Skin epidermis (tissue), 12 donors: ENCODE data around the gene ACAP3.
"Not testable (repeated sequence)": the region's sequence is repeated elsewhere in the genome, so short reads cannot be mapped to it uniquely, and the experiment has no call there.

ENCODE experiments used
- H3K27ac ChIP-seq, 21 experiments: fragments of 200-600 bp; sonication (generic) in 11 of 21; one replicate each; pipeline ENCODE4 v1.5.0; 2020; ENCODE audit warnings: mild to moderate bottlenecking in 3 of 21, inconsistent platforms in 2 of 21, moderate library complexity in 2 of 21
- H3K4me3 ChIP-seq, 7 experiments: fragments of 200-600 bp; sonication (generic) in 2 of 7; one replicate each; pipeline ENCODE4 v1.5.0; 2020; ENCODE audit warnings: inconsistent platforms in 2 of 7, mild to moderate bottlenecking in 2 of 7, moderate library complexity in 1 of 7

ACAP3 gene

DNA sequence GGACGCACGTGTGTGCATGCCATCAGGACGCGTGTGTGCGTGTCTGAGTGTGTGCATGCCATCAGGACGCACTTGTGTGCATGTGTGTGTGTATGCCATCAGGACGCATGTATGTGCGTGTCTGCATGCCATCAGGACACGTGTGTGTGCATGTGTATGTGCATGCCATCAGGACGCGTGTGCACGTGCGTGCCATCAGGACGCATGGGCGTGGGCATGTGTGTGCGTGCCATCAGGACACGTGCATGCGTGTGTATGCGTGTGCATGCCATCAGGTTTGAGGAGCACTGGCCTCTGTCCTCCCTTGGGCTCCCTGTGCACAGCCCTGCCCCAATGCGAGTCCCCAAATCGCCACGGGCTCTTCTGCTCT is 48.6 kb downstream of the ACAP3 start:
- Histone ChIP-seq H3K4me3 (no peak overlapping the region), H3K27ac (no peak overlapping the region)

- H3K27ac ChIP-seq, result no peak overlapping the region
- no peak overlapping the region for H3K4me3 ChIP-seq
Measured at GRCh38 chr1:1256956-1257871, 50.5 kb downstream of the ACAP3 start.

GRCh38 chr1:1255611-1256010 is 52.1 kb downstream of the ACAP3 start:
- Histone ChIP-seq H3K27ac (no peak overlapping the region), H3K4me3 (no peak overlapping the region)

DNA sequence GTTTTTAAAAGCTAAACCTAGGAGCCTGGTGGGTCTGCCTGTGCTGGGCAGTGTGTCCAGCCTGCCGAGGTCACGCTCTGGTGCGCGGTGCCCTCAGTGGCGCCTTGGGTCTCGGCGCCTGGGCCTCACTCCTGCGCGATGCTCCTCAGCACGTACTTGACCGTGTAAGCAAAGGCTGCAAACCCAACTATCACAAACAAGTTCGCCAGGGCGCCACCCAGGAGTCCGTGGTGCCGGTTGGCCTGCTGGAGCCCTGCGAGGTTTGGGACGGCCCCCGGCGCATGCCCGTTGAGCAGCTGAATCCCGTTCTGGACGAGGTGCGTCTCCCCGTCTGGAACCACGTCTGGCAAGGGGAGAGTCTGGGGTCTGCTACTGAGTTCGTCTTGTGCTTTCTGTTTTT is 52.7 kb downstream of the ACAP3 start:
- H3K4me3 ChIP-seq, result no peak overlapping the region
- no peak overlapping the region for H3K27ac ChIP-seq

GRCh38 chr1:1254667-1254998 is 53.1 kb downstream of the ACAP3 start:
- Histone ChIP-seq H3K4me3 (no peak overlapping the region), H3K27ac (no peak overlapping the region)

DNA sequence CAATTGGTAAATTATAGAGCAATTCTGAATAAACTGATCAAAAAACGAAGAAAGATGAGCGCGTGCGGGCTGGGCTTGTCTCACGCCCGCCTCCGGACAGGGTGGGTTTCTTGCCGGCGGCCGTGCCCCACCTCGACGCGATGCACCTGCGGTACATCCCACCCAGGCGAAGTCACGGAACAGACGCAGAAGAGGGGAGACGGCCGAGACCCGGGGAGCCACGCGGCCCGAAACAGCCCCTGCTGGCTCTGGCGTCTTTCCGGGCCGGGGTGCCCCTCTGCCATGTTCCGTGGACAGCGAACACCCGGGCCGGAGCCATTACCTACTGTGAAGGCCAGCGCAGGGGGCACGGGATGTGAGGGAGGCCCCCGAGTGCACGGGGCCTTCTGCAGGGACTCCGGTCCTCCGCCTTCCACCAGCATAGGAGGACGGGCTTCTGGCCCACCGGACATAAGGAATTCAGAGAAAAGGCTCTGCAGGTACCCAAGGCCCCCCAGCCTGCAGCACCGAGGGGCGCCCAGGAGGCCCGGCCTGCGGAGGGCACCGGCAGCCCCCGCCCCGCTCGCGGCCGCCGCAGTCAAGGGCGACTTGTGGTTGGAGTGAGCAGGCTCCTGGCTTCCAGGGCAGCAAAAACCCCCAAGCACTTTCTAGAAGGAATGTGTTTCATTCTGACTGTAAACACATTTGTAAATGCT is 53.6 kb downstream of the ACAP3 start:
- no peak overlapping the region for H3K4me3 ChIP-seq

GRCh38 chr1:1253314-1253713 is 54.4 kb downstream of the ACAP3 start:
- H3K27ac ChIP-seq, result no peak overlapping the region
- no peak overlapping the region for H3K4me3 ChIP-seq

More for the DNA sequence above, 53.6 kb downstream of the ACAP3 start:
- no peak overlapping the region for H3K27ac ChIP-seq

GRCh38 chr1:1250786-1251284 is 56.9 kb downstream of the ACAP3 start:
- Histone ChIP-seq H3K27ac (peak overlapping the region in 12 of 21 experiments; percentile 12 to 86 (median 58)), H3K4me3 (no peak overlapping the region)

DNA sequence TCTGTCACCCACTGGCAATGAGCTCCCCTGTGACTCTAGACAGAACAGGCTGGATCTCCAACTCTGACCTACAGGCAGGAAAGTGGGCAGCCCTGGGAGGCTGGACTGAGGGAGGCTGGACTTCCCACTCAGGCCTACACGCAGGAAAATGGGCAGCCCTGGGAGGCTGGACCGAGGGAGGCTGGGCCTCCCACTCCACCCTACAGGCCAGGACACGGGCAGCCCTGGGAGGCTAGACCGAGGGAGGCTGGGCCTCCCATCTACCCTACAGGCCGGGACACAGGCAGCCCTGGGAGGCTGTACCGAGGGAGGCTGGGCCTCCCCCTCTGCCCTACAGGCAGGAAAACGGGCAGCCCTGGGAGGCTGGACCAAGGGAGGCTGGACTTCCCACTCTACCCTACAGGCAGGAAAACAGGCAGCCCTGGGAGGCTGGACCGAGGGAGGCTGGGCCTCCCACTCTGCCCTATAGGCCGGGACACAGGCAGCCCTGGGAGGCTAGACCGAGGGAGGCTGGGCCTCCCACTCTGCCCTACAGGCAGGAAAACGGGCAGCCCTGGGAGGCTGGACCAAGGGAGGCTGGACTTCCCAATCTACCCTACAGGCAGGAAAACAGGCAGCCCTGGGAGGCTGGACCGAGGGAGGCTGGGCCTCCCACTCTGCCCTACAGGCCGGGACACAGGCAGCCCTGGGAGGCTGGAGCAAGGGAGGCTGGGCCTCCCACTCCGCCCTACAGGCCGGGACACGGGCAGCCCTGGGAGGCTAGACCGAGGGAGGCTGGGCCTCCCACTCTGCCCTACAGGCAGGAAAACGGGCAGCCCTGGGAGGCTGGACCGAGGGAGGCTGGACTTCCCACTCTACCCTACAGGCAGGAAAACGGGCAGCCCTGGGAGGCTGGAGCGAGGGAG is 59.5 kb downstream of the ACAP3 start:
- H3K27ac ChIP-seq, H3K4me3 ChIP-seq: not testable (repeated sequence)

DNA sequence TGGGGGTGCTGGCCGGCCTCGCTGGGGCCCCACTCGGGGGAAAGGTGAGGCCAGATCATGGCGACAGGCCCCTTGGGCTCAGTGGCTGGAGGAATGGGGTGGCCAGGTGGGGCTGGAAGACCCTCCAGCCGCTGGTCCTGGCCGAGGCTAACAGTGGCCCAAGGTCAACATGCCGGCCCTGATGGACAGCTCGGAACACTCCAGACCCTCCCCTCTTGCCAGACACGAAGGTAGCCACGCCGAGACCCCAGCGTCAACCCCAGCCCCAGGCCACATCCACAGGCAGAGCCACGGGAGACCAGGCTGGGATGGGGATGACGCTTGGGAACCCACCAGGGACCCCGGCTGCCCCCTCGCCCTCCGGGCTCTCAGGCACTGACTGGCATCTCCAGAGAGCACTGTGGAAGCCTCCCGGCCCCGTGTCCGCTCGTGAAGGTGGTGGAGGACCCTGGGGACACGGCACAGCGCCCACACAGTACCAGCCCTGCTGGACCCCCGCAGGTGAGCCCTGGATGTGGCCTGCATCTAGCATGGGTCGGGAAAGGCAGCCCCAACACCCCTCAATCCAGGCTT is 60.3 kb downstream of the ACAP3 start:
- Histone ChIP-seq H3K4me3 (no peak overlapping the region), H3K27ac (peak overlapping the region in 1 of 21 experiments; percentile 32)

GRCh38 chr1:1246577-1247340 is 61.0 kb downstream of the ACAP3 start, which contains the start of gene C1QTNF12:
Gene C1QTNF12 (minus strand): TSS chr1:1246722. CDS start chr1:1246690, 32 bp downstream.
- H3K4me3 ChIP-seq, result peak within 1 kb of the TSS in 2 of 7 experiments; percentile 12 to 34
- H3K27ac ChIP-seq, result peak within 1 kb of the TSS in 5 of 21 experiments; percentile 8 to 65 (median 51)

- H3K27ac ChIP-seq, result peak overlapping the region in 5 of 21 experiments; percentile 8 to 65 (median 51)
- peak overlapping the region in 2 of 7 experiments; percentile 12 to 34 for H3K4me3 ChIP-seq
Measured at GRCh38 chr1:1245817-1246576, 61.7 kb downstream of the ACAP3 start.

GRCh38 chr1:1245178-1245816 is 62.4 kb downstream of the ACAP3 start:
- peak overlapping the region in 1 of 7 experiments; percentile 34 for H3K4me3 ChIP-seq
- H3K27ac ChIP-seq, result no peak overlapping the region

DNA sequence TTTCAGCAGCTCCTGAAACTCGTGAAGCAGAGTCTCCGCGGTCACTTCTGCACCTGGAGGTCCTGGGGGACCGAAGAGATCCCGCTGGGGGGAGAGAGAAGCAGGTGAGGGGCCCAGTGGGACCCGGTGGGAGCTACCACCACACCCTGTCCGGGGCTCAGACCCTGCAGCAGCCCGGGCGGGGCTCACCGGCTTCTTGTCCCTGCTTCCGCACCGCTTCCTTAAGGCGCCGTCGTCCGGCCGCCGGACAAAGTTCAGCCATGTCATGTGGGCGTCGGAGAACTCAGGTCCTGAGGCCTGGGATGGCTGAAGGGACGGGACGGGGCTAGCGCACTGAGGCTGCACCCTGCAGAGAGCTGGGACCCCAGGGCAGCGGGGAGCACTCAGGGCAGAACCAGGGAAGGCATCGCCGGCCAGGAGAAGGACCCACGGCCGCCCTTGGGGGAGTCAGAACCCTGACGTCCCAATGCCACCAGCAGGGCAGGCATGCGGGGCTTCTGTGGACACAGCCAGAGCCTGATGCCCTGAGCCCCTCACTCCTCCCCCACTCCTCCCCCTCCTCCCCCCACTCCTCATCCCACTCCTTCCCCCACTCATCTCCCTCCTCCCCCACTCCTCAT is 63.4 kb downstream of the ACAP3 start:
- H3K4me3 ChIP-seq, result no peak overlapping the region
- H3K27ac ChIP-seq, result no peak overlapping the region

DNA sequence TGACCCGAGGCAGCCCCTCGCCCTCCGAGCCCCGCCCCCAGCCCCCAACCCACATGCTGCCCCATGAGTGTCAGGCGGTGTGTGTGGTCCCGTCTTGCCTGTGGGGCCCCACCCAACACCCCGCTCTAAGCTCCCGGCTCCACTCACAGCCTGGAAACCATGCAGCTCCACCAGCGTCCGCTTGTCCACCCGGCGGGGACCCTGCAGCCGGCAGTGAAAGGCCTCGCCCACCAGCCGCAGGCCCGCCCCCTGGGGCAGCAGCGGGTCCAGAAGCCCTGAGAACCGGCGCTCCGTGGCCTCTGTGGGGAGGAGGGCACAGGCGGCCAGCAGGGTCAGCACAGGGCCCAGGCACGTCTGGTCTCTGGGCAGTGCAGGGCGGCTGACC is 63.9 kb downstream of the ACAP3 start:
- Histone ChIP-seq H3K4me3 (no peak overlapping the region), H3K27ac (no peak overlapping the region)

DNA sequence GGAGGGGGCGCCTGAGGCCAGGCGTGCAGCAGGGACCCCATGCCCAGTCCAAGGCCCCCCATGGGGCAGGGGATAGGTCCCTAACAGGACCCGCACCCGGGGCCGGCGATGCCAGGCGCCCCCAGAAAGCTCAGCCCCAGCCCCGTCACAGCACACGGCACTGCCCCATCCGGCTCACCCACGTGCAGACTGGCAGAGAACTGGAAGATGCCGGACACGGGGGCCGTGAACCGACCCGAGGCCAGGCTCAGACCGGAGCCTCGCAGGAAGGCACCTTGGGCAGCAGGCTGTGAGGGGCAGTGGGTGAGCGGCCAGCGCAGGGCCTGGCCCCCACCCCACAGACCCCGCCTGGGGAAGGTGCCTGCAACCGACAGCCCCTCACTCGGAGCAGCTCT is 64.5 kb downstream of the ACAP3 start:
- no peak overlapping the region for H3K4me3 ChIP-seq
- no peak overlapping the region for H3K27ac ChIP-seq
